Progenitor cell of endocrine pancreas (in vitro differentiated cells): Measurements from ENCODE around the gene DPP9. TPM values are rescaled to one million over a fixed set of nuclear protein-coding genes. Genes with fewer than 3 reads are reported as not detected.

ENCODE experiments used
- DNase-seq: peaks from one replicate; pipeline ENCODE4 v3.0.0; 2021; ENCODE audit warnings: low spot score; ENCODE audit not compliant: unreplicated experiment
- H3K27ac Mint-ChIP-seq: 2 replicates; pipeline ENCODE4 v1.8.0; 2021; ENCODE audit warnings: mild to moderate bottlenecking, moderate library complexity, mixed read lengths
- H3K27me3 Mint-ChIP-seq: 2 replicates; pipeline ENCODE4 v1.8.0; 2021; ENCODE audit warnings: mixed read lengths
- H3K36me3 Mint-ChIP-seq: 2 replicates; pipeline ENCODE4 v1.8.0; 2022; ENCODE audit warnings: mixed read lengths; ENCODE audit not compliant: insufficient read depth
- H3K4me1 Mint-ChIP-seq: 2 replicates; pipeline ENCODE4 v1.8.0; 2021; ENCODE audit warnings: low read depth, mixed read lengths
- H3K4me3 Mint-ChIP-seq: 2 replicates; pipeline ENCODE4 v1.8.0; 2021; ENCODE audit warnings: low read depth, mild to moderate bottlenecking, moderate library complexity, mixed read lengths
- H3K9me3 Mint-ChIP-seq: 2 replicates; pipeline ENCODE4 v1.8.0; 2021; ENCODE audit warnings: low read depth, mixed read lengths
- total RNA-seq: library from RNA; stranded (reverse); gene quantifications from 2 replicates; pipeline ENCODE4 v1.2.1, GENCODE V29; 2021
- TF ChIP-seq, protein P1 (sequence below): fragments of 200-600 bp; sonication (generic); IDR thresholded peaks from one replicate; pipeline ENCODE4 v1.5.0; 2021; ENCODE audit warnings: antibody characterized with exemption, mild to moderate bottlenecking; ENCODE audit not compliant: unreplicated experiment

DPP9 gene
- total RNA-seq, 1 donor from 2014 or later: 50.3 TPM

DNA sequence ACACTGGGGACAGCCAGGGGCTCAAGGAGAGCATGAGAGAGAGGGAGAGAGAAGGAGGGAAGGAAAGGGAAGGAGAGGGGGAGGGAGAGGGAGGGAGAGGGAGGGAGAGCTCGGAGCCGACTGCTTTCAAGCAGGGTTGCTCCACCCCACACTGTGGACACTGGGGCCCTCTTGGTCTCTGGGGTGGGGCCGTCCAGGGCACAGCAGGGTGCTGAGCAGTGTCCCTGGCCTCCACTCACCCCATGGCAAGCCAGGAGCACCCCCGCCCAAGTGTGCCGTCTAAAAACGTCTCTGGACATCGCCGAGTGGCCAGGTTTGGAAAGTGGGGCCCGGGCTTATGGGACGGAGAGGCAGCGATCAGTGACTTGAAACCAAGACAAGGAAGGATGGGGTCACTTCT is 20.9 kb downstream of the DPP9 start:
- Mint-ChIP-seq H3K9me3 (no peaks in the 10 kb centered on the region), H3K4me3 (no peak overlapping the region), H3K36me3 (peaks cover 11% of the 10 kb centered on the region), H3K27ac (no peak overlapping the region), H3K4me1 (peaks cover 6% of the 10 kb centered on the region), H3K27me3 (no peaks in the 10 kb centered on the region)
- DNase-seq: no peak
- TF ChIP-seq, protein P1, sequence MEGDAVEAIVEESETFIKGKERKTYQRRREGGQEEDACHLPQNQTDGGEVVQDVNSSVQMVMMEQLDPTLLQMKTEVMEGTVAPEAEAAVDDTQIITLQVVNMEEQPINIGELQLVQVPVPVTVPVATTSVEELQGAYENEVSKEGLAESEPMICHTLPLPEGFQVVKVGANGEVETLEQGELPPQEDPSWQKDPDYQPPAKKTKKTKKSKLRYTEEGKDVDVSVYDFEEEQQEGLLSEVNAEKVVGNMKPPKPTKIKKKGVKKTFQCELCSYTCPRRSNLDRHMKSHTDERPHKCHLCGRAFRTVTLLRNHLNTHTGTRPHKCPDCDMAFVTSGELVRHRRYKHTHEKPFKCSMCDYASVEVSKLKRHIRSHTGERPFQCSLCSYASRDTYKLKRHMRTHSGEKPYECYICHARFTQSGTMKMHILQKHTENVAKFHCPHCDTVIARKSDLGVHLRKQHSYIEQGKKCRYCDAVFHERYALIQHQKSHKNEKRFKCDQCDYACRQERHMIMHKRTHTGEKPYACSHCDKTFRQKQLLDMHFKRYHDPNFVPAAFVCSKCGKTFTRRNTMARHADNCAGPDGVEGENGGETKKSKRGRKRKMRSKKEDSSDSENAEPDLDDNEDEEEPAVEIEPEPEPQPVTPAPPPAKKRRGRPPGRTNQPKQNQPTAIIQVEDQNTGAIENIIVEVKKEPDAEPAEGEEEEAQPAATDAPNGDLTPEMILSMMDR: no peak

DNA sequence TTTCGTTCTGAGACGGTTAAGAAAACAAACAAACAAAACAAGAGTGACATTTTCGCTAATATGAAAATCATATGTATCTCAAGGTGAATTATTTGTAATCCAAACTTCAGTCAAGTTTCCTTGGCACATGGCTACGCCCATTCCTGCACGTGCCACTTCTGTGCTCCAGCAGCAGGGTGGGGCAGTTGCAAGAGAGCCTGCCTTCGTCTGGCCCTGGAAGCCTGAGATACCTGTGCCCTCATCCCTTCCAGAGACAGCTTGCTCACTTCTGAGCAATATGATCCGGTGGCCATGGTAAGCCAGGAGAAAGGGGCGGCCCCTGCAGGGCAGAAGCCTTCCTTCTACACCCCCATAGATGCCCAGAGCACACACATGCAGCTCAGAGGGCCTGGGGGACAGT is 22.1 kb downstream of the DPP9 start:
- no peak for DNase-seq
- no peak overlapping the region for H3K4me3 Mint-ChIP-seq
- H3K9me3 Mint-ChIP-seq: no peaks in the 10 kb centered on the region
- no peaks in the 10 kb centered on the region for H3K27me3 Mint-ChIP-seq
- no peak overlapping the region for H3K27ac Mint-ChIP-seq
- TF ChIP-seq, protein P1: no peak
- peaks cover 5% of the 10 kb centered on the region for H3K4me1 Mint-ChIP-seq
- H3K36me3 Mint-ChIP-seq: peaks cover 12% of the 10 kb centered on the region

- Mint-ChIP-seq H3K4me3 (no peak overlapping the region), H3K4me1 (peaks cover 4% of the 10 kb centered on the region), H3K27ac (no peak overlapping the region), H3K9me3 (no peaks in the 10 kb centered on the region), H3K27me3 (no peaks in the 10 kb centered on the region), H3K36me3 (peaks cover 13% of the 10 kb centered on the region)
- TF ChIP-seq, protein P1: no peak
- DNase-seq: no peak
Measured at GRCh38 chr19:4700693-4700970, 23.0 kb downstream of the DPP9 start.

GRCh38 chr19:4699826-4700692 is 23.6 kb downstream of the DPP9 start:
- TF ChIP-seq, protein P1: no peak
- H3K9me3 Mint-ChIP-seq: no peaks in the 10 kb centered on the region
- peaks cover 10% of the 10 kb centered on the region for H3K36me3 Mint-ChIP-seq
- no peak for DNase-seq
- H3K27me3 Mint-ChIP-seq: no peaks in the 10 kb centered on the region
- H3K4me1 Mint-ChIP-seq: no peaks in the 10 kb centered on the region
- H3K27ac Mint-ChIP-seq: no peak overlapping the region
- H3K4me3 Mint-ChIP-seq: no peak overlapping the region

- Mint-ChIP-seq H3K4me3 (no peak overlapping the region), H3K27me3 (no peaks in the 10 kb centered on the region), H3K27ac (no peak overlapping the region), H3K4me1 (no peaks in the 10 kb centered on the region), H3K36me3 (peaks cover 21% of the 10 kb centered on the region), H3K9me3 (no peaks in the 10 kb centered on the region)
- TF ChIP-seq, protein P1: no peak
- DNase-seq: no peak
Measured at GRCh38 chr19:4697304-4697703, 26.3 kb downstream of the DPP9 start.
